Retina (tissue), 1 donor: ENCODE results near the gene NDUFAF3.
A peak's percentile ranks its signal among the peaks of the same experiment; 100 is the strongest.
"Not testable (repeated sequence)": the region's sequence is repeated elsewhere in the genome, so short reads cannot be mapped to it uniquely, and the experiment has no call there.

Source experiments
- DNase-seq: peaks from one replicate; pipeline ENCODE4 v3.0.0-alpha.2; 2016

The NDUFAF3 gene

DNA sequence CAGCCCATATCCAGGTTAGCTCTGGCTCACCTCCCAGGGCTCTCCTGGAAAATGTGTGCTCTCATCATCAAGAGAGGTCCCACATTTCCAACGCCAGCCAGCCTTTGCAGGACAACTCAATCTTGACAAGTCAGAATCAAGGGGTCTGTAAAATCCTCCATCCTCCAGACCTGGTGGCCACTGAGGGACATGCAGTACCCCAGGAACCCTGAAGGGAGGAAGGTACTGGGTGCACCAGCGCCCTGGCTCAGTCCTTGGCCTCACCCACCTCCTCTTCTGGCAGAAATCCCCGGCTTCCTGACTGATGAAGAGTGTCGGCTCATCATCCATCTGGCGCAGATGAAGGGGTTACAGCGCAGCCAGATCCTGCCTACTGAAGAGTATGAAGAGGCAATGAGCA is 20.8 kb upstream of the NDUFAF3 start:
- DNase-seq, result no peak

DNA sequence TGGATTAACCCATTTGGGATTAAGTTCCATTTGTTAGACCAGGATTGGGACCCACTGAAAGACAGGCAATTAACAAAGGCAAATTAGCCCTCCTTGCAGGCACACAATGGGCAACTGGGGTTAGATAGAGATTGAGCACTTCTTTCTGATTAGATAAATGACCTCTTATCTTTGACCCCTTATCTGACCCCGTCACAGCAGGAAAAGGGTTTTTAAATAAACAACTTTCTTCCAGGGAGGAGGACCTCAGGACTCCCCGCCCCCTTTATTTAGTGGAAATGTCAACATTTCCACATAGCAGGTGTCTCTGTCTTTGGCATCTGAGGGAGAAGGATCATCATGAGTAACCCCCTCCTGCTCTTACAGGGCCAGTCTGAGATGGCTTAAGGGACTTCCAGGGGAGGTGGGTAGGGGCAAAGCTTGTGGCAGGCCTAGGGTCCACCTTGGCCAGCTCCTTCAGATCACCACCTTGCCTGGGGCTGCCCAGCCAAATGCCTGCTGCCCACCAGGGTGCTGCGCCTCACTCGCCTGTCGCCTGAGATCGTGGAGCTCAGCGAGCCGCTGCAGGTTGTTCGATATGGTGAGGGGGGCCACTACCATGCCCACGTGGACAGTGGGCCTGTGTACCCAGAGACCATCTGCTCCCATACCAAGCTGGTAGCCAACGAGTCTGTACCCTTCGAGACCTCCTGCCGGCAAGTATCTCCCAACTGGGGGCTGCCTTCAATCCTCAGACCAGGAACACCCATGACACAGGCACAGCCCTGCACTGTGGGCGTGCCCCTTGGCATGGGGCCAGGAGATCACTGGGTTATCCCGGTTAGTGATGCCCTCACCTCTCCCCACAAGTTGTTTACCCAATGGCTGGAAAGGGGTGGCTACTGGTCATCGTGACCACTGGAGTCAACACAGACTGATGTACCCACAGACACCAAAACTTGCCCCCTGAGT is 17.3 kb upstream of the NDUFAF3 start:
- DNase-seq, result no peak

DNA sequence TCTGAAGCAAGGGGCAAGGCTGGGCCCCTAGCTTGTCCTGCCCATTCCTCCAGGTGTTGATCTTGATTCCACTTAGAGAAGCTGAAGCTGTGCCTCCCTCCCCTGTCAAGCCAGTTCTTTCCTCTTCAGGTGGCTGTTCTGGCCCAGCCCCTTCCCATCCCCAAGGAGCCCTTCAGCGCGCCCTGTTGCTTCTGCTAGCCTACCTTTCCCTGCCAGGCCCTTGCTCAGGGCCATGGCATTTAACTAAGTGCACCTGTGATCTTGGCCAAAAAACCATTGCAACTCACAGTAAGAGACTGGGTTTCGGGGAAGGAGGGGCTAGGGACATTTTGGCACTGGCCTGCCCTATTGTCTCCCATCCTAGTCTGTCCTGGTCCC is 16.6 kb upstream of the NDUFAF3 start:
- DNase-seq, result no peak

DNA sequence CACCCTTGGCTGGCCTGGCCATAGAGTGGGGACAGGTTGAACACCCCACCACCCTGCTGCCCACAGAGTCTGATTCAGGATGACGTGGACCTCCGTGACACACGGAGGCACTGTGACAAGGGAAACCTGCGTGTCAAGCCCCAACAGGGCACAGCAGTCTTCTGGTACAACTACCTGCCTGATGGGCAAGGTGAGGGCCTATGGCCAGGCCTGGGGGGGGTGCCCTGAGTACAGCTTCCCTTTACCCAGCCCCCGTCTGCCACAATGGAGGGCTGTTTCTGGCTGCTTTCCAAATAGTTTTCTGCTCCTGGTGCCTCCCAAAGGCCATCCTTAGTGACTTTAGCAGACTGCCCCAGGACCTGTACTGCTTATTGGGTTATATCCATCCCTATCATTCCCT is 15.9 kb upstream of the NDUFAF3 start:
- DNase-seq, result no peak

DNA sequence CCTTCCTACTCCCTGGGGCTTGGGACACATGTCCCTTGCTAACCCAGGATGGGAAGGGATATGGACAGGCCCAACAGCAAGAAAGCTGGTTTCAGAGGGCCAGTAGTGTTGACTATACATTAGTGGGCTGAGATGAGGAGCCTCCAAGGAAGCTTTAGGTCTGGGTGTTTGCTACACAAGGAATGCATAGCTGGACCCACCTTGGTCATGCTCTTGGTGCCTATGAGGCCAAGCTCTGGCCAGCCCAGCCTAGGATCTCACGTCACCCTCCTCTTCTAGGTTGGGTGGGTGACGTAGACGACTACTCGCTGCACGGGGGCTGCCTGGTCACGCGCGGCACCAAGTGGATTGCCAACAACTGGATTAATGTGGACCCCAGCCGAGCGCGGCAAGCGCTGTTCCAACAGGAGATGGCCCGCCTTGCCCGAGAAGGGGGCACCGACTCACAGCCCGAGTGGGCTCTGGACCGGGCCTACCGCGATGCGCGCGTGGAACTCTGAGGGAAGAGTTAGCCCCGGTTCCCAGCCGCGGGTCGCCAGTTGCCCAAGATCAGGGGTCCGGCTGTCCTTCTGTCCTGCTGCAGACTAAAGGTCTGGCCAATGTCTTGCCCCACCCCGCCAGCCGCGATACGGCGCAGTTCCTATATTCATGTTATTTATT is 15.4 kb upstream of the NDUFAF3 start:
- DNase-seq, result no peak

DNA sequence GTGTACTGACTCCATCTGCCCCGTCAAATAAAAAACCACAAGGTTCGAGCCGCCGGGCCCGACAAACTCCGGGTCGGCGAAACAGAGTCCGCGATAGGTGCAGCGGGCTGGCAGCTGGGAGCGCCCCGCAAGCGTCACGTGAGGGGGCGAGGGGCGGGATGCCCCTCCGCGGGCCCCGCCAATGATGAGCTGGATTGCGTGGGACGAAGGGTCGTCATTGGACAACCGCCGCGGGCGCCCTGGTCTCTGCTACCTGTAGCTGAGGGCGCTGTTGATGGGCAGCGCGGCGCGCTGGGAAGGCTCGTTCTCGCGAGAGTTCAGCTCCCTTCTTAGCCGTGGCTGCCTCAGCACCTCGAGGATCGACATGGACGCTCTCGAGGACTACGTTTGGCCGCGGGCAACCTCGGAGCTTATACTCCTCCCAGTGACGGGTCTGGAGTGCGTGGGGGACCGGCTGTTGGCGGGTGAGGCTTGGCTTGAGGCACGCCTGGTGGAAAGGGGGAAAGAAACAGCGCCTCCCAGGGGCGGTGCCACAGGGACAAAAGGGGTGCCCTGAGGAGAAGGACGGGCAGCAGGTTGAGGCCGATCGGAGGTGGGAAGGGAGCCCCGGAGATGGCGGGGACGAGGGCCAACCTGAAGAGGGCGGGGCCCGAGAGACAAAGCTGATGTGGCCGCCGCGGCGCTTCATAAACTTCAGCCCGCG is 14.7 kb upstream of the NDUFAF3 start, which contains the start of gene WDR6:
WDR6 (plus strand) TSS at position 324 of the 703 bp plus-strand sequence; CDS start at position 365, 41 bp downstream.
- peak; percentile 98 for DNase-seq

DNA sequence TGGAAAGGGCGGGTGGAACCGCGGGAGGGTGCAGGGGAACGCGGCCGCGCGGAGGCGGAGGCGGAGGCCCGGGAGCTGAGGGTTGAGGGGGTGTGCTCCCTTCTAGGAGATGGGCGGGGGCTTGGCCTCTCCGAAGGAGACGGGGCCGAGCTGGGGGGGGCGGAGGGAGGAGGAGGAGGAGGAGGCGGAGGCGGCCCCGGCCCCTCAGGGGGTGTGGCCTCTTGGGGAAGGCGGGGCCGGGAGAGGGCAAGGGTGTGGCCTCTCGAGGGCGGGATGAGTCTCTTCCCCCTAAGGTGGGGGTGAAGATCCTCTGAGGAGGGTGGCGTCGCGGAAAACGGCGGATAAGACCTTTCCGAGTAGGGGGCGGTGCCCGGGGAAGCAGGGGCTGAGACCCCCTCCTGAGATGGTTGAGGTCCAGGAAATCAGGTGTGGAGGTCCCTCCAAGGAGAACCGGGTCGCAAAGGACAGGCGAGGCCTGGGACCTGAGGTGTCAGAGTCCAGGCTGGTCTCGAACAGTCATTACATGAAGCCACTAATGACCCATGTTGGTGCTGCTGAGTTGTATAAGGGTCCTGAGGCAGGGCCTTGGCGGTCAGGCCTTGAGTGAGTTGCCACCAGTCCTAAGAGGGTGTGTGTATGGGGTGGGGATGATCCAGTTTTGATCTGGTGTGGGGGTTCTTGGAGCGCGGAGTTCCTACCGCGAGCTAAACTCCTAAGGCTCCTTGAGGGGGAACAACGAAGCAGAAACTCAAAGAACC is 14.0 kb upstream of the NDUFAF3 start:
- no peak for DNase-seq

DNA sequence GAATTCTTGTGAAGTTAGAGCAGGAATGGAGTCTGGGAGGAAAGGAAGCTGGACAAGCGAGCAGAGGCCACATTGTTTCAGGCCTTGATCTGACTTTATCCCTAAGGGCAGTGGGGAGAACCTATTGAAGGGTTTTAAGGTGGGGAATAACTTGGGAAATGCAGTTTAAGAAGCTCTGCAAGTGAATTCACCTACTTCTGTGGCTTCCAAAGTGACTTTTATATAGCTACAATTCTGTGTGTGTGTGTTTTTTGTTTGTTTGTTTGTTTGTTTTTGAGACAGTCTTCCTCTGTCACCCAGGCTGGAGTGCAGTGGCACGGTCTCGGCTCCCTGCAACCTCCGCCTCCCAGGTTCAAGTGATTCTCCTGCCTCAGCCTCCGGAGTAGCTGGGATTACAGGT is 13.3 kb upstream of the NDUFAF3 start:
- DNase-seq, result not testable (repeated sequence)

DNA sequence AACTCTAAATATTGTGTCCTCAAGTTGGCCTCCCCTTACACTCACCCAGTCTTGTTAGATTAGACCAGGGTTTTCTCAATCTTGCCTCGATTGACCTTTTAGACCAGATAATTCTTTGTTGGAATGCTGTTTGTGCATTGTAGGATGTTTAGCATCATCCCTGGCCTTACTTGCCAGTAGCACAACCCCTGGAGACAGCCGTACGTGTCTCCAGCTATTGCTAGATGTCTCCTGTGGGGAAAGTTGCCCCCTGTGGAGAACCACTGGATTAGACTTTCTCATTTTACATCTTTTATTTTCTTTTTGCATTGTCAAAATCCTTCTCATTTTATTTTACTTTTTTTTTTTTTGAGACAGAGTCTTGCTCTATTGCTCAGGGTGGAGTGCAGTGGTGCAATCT is 12.5 kb upstream of the NDUFAF3 start:
- DNase-seq, result no peak

DNA sequence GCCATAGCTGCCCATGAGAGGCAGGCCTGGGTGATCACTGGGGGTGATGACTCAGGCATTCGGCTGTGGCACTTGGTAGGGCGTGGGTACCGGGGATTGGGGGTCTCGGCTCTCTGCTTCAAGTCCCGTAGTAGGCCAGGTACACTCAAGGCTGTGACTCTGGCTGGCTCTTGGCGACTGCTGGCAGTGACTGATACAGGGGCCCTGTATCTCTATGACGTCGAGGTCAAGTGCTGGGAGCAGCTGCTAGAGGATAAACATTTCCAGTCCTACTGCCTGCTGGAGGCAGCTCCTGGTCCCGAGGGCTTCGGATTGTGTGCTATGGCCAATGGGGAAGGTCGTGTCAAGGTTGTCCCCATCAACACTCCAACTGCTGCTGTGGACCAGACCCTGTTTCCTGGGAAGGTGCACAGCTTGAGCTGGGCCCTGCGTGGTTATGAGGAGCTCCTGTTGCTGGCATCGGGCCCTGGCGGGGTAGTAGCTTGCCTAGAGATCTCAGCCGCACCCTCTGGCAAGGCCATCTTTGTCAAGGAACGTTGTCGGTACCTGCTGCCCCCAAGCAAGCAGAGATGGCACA is 9.4 kb upstream of the NDUFAF3 start:
- no peak for DNase-seq

DNA sequence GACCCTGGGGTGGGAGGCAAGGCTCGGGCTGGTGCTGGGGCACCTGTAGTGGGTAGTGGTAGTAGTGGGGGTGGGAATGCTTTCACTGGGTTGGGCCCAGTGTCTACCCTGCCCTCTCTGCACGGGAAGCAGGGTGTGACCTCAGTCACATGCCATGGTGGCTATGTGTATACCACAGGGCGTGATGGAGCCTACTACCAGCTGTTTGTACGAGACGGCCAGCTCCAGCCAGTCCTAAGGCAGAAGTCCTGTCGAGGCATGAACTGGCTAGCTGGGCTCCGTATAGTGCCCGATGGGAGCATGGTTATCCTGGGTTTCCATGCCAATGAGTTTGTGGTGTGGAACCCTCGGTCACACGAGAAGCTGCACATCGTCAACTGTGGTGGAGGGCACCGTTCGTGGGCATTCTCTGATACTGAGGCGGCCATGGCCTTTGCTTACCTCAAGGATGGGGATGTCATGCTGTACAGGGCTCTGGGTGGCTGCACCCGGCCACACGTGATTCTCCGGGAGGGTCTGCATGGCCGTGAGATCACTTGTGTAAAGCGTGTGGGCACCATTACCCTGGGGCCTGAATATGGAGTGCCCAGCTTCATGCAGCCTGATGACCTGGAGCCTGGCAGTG is 8.7 kb upstream of the NDUFAF3 start:
- no peak for DNase-seq

DNA sequence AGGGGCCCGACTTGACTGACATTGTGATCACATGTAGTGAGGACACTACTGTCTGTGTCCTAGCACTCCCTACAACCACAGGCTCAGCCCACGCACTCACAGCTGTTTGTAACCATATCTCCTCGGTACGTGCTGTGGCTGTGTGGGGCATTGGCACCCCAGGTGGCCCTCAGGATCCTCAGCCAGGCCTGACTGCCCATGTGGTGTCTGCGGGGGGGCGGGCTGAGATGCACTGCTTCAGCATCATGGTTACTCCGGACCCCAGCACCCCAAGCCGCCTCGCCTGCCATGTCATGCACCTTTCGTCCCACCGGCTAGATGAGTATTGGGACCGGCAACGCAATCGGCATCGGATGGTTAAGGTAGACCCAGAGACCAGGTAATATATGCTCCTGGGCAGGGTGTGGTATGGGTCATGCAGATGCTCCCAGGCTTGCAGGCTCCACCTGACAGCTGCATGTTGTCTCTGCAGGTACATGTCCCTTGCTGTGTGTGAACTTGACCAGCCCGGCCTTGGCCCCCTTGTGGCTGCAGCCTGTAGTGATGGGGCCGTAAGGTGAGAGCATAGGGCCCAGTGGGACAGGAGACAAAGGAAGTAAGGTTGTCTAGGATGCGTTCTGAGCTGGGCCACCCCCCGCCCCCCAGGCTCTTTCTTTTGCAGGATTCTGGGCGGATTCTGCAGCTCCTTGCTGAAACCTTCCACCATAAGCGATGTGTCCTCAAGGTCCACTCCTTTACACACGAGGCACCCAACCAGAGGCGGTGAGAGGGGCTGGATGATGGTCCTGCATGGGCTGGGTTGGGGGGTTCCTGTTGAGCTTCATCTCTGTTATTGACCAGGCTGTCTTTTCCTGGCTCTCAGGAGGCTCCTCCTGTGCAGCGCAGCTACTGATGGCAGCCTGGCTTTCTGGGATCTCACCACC is 7.9 kb upstream of the NDUFAF3 start:
- DNase-seq, result no peak

DNA sequence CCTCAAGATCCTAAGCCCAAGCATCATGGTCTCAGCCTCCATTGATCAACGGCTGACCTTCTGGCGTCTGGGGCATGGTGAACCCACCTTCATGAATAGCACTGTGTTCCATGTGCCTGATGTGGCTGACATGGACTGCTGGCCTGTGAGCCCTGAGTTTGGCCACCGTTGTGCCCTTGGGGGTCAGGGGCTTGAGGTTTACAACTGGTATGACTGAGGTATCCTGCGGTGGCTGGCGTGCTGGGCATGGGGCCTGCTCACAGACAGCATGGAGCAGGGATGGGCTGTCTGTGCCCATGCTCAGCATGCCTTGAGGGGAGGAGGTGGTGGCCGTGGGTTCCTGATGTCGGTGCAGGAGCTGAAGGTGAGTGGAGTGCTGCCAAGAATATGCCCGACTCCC is 6.8 kb upstream of the NDUFAF3 start:
- no peak for DNase-seq

DNA sequence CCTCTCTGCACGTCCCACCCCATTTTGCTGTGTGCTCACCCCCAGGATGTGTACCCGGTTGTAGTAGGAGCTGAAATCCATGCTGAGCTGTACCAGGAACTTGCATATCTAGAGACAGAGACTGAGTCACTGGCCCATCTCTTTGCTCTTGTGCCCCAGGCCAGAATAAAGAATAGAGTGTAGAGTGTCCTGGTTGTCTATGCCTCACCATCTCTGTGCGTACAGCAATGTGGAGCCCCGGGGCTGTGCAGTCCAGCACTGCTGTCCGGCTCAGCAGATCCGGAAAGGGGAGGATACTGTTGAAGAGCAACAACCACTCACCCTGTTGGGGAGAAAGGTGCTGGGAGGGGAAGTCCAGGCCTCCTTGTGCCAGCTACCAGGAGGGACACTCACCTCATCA is 6.2 kb upstream of the NDUFAF3 start:
- no peak for DNase-seq

DNA sequence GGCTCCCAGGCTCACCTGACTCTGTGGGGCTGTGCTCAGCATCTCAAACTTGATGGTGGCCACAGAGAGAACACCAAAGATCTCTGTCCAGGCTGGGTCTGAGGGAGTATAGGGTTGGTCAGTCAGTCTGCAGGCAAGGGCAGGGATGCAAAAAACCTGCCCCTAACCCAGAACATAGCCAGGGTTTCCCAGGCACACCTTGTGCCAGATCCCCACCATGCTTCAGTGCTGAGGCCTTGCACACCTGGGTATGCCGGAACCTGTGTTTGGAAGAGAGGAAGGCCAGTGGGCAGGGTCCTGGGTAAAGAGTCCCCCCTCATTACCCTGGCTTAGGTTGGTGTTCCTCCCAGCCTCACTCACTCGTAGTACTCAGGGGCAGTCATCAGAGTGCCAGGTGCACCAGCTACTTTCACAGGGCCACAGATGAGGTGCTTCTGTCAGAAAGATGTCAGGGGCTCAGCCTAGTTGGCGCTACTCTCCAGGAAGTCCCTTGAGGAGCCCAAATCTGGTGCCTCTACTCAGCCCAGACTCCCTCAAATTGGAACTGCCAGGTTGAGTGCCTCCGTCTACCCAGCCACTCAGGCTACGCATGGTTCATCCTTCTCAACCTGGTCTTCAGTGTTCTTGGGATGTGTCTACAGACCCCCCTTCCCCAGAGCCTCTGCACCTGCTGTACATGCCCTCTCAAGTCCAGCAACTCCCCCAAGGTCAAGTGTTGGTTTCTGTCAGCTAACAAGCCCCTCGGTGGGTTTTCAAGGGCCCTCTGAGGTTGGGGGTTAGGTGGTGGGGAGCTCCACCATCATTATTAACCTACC is 5.3 kb upstream of the NDUFAF3 start:
- DNase-seq, result no peak

DNA sequence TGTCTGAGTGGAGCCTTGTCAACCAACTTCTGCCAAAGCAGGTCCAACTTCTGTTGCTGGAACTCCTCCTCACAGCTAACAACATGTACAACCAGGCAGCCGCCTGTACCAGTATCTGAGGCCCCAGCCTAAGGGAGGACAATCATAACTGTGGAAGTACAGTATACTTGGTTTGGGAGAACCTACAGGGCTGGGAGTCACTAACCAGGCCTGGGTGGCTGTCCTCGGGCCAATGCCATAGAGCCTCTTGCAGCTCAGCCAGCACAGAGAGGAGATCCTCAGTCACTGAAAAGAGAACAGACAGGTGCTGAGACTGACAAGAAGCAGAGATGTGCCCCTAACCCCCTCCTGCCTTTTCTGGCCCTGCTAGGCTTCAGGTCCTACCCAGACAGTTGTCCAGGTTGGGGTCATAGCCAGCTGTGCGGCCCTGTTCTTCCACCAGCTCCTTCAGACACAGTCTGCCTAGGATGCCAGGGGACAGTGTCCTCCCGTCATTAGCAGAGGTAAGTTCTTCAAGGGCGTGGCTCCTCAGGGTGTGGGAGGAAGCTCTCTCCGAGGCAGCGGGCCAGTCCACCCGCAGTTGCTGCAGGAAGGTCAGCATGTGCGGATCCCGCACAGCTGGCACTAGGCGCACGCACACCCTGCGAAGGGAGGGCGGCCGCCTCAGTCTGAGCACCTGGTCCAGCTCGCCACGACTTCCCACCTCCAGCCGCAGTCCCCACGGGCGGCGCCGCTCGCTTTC is 4.5 kb upstream of the NDUFAF3 start:
- no peak for DNase-seq

DNA sequence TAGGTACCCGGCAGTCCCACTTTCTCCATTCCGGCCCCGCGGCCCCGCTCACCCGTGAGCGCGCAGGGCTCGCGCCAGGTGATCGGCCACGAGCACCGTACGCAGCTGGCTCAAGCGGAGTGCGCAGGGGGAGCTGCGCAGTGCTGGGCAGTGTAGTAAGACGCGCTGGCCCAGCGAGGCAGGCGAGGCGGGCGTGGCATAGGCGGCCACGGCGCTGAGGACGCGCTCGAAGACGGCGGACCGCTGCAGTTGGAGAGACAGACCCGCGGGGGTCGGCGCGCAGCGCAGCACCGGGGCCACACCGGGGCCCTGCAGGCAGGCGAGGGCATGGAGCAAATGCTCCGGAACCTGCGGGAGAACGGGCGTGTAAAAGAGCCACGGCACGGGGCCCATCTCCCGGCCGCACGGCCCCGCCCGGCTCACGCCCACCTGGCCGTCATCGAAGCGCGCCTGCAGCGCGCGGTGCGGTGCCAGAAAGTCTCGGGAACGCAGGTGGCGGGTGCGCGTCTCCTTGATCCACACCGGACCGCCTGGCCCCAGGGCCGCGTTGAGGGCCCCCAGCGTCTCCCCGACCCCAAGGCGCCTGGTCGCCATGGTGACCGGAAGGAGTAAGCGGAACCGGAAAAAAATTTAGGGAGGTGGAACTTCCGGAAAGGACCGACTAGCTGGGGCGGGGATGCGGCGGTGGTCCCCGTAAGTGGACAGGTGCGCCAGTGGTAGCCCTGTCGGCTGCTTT is 3.8 kb upstream of the NDUFAF3 start, which contains the start of gene DALRD3:
DALRD3 (minus strand) TSS at position 610 of the 736 bp plus-strand sequence; CDS start at position 594, 16 bp downstream.
- peak; percentile 89 for DNase-seq

DNA sequence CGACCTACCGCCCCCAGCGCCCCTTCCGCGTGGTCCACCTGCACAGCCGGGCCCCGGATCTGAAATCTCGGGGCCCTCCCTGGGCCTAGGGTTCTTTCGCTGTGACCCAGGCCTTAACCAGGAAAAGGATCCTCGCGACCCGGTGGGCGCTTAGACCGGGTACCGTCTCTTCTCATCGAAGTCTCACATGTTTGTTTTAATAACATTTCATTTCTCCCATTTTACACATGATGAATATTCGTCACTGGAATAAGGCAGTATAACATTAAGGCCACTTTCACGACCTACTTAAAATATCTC is 3.3 kb upstream of the NDUFAF3 start:
- DNase-seq, result no peak

DNA sequence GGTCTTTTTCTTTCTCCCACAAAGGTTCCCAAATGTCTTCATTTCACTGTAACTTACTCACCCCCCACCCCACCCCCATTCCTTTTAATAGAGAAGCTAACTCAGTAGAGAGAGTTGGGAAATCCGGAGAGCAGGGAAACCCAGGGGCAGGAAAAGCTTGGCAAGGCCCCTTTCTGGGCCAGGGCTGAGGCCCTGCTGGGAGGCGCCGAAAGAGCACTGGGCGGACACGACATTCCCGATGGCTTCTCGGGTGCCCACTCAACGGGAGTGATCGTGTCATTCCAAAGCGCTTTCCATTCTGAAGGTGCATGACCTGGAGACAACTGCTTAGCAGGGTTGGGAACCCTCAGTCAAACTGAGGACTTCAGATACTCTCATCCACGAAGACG is 2.0 kb upstream of the NDUFAF3 start:
- no peak for DNase-seq
